Islet precursor cell (in vitro differentiated cells): Measurements from ENCODE around the gene PRDX2.
"Not testable (repeated sequence)": the region's sequence is repeated elsewhere in the genome, so short reads cannot be mapped to it uniquely, and the experiment has no call there.

Experiments used
- DNase-seq: peaks from one replicate; pipeline ENCODE4 v3.0.0-alpha.2; 2018

PRDX2 gene

DNA sequence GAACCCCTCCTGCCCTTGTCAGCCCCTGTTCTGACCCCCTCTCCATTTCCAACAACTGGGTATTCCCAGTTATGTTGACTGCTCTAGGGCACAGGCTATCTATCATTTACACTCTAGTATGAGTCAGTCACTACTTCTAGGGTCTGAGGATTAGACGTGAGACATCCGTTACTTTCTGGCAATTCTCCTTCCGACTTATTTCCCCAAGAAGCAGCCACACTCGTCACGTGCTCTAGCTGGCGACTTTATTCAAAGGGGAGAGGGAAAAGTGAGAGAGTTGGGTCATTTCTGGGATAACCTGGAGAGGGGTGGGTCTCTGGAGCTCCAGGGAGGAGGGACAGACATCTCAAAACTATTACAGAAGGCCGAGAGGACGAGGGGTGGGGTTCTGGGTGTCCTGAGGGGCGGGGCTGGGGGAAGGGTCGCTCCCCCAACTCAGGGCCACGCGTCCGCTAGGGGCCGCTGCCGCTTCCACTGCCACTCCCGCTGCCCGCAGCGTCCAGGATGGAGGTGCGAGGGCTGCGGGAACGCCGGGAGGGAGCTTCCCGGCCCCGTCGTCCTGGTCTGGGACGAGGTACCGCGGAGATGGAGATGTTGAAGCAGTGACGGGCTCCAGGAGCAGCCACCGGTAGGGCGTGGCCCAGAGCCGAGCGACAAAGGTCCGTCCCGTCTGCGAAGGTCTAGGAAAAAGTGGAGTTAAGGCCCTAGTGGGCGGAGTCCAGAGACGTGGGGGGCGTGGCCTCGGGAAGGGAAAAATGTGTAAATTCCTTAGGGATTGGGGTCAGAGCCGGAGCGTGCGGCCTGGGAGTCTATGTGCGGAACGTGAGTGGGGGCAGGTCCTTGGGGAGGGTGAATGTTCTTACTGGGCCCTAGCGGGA, 23.9 kb upstream of the PRDX2 start:
- DNase-seq, result peak; percentile 85

DNA sequence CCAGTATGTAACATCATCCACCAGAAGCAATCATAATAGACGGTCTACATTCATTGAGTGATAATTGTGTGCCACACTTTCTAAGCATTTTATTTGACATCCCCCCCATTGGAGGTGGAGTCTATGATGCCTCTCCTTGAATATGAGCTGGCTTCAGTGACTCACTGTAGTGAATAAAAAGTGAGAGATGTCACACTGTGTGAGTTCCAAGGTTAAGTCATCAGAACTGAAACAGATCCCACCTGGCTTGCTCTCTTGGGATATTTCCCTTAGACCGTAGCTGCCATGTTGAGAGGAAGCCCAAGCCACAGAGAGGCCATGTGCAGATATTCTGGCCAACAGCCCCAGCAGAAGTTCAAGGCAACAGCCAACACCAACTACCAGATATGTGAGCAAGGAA, 20.2 kb upstream of the PRDX2 start:
- no peak for DNase-seq

DNA sequence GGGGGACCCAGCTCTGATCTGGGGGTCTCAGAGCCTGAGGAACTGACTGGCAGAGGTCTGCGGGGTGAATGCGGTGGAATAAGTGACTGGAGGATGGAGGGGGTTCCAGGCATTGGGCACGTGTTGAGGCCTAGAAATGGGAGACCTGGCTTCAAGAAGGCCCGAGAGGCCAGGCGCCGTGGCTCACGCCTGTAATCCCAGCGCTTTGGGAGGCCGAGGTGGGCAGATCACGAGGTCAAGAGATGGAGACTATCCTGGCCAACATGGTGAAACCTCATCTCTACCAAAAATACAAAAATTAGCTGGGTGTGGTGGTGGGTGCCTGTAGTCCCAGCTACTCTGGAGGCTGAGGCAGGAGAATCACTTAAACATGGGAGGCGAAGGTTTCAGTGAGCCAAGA, 16.2 kb upstream of the PRDX2 start:
- not testable (repeated sequence) for DNase-seq

DNA sequence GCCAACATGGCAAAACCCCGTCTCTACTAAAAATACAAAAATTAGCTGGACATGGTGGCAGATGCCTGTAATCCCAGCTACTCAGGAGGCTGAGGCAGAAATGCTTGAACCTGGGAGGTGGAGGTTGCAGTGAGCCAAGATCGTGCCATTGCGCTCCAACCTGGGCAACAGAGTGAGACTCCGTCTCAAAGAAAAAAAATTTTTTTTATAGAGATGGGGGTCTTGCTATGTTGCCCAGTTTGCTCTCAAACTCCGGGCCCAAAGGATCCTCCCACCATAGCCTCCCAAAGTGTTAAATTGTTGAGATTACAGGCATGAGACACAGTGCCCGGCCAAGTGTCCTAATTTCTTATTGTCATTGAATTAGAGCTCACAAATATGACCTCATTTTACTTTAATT, 15.6 kb upstream of the PRDX2 start:
- DNase-seq, result not testable (repeated sequence)

DNA sequence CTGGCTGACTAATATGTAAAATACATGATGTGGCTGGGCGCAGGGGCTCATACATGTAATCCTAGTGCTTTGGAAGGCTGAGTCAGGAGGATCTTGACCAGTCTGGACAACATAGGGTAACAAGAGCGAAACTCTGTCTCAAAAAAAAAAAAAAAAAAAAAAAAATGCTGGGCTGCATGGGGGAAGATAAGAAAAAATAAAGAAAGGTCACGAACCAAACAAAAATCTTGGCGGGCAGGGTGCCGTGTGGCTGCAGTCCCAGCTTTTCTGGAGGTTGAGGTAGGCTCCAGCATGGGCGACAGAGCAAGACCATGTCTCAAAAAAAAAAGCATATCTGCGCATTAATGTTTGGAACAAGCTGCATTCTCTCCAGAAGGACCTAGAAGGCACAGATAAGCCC, 13.5 kb upstream of the PRDX2 start:
- DNase-seq, result no peak

DNA sequence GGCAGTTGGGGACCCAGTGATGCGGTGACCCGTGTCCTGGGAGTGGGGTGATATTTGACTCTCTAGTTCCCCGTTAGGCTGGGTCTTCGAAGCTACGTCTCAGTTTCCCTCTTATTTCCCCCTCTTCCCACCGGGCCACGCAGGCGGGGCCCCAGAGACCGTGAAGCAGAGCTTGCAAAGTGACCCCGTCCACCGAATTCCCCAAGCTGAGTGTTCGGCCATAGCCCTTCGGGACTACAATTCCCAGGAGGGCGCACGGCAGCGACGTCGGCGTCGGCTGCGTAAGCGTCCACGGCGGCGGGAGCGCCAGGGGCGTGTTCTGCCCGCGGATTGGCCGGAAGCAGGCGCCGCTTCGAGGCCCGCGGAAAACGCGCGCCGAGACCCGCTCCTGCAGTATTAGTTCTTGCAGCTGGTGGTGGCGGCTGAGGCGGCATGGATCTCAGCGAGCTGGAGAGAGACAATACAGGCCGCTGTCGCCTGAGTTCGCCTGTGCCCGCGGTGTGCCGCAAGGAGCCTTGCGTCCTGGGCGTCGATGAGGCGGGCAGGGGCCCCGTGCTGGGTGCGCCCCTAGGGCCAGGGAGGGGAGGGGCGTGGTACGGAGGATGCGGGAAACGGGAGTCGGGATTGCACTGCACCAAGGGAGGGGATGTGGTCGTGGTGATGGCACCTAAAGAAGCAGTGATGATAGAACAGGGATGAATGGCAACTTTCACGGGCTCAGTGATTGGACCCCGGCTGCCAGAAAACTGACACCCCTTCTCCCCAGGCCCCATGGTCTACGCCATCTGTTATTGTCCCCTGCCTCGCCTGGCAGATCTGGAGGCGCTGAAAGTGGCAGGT, 4.9 kb upstream of the PRDX2 start, which contains the start of gene RNASEH2A:
Gene RNASEH2A, plus strand, starts transcription at position 343 of the 840 bp plus-strand sequence. Its CDS starts 90 bp downstream, at position 433.
- DNase-seq, result peak; percentile 94

DNA sequence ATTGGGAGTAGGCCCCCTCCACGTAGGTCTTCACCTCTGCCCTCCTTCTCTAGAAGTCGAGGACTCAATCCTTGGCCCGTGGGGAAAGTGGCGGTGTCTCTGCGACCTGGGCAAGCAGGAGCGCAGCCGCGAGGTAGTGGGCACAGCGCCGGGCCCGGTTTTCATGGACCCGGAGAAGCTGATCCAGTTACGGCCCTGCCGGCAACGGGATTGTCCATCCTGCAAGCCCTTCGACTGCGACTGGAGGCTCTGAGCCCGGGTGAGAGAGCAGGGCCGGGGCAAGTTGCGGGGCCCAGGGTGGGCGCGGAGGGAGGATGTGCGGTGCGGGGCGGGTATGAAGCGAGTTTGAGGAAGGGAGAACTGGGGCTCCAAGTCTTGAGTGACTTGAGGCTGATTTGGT, 2.5 kb upstream of the PRDX2 start:
- no peak for DNase-seq

DNA sequence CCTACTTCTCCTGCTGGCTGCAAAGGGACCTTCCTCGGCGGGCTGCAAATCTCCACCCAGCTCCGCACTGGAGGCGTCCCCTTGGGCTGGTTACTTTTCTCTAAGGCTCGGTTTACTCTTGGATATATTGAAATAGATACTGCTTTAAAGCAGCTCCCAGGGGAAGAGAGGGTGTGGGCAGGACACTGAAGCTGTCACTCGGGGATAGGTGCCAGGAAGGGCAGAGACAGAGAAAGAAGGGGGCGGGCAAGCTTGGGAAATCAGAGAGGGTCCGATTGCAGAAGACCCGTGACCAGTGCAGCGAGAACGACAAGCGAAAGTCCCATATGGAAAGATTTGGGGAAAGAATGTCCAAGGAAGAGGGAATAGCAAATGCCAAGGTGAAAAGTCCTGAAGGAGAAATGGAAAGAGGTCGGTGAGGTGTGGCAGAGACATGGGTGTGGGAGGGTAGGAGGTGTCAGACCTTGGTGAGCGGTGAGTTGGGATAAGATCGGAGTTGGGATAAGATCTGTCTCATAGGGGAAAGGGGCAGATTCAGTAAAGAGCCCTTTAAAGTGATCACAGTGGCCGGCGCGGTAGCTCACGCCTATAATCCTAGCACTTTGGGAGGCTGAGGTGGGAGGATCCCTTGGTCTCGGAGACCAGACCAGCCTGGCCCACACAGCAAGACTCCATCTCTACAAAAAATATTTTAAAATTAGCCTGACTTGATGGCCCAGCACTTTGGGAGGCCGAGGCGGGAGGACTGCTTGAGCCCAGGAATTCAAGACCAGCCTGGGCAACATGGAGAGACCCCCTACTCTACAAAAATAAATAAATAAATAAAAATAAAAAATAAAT, 887 bp upstream of the PRDX2 start:
- no peak for DNase-seq

DNA sequence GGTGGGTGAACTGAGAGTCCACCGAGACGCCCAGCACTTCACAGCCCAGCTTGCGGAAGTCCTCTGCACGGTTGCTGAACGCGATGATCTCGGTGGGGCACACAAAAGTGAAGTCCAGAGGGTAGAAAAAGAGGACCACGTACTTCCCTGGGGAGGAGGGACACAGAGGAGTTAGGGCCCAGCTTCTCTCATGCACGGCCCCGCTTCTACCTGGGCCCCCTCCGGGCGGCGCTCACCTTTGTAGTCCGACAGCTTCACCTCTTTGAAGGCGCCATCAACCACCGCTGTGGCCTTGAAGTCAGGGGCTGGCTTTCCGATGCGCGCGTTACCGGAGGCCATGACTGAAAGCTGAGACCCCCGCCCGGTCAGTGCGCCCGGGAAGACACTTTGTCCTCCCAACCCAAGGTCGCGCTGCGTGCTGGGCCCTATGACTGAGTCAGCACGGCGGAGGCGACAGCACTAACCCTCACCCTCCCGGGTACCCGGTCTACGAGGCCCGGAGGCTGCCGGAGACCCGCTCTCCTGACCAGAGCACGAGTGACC, 606 bp downstream of the PRDX2 start:
- DNase-seq, result peak; percentile 62

DNA sequence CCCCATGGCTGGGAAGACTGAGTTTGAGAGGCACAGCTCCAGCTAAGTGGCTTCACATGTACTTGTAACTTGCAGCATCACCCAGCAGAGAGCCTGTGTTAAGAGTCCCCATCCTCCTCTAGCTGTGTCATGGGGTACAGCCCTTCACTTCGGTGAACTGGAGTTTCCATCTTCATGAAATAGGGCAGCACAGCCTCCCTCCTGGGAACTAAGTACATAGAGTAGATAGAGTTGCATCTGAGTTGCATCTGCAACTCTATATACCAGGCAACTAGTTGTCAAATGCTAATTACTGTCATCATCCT, 1.2 kb downstream of the PRDX2 start:
- no peak for DNase-seq

DNA sequence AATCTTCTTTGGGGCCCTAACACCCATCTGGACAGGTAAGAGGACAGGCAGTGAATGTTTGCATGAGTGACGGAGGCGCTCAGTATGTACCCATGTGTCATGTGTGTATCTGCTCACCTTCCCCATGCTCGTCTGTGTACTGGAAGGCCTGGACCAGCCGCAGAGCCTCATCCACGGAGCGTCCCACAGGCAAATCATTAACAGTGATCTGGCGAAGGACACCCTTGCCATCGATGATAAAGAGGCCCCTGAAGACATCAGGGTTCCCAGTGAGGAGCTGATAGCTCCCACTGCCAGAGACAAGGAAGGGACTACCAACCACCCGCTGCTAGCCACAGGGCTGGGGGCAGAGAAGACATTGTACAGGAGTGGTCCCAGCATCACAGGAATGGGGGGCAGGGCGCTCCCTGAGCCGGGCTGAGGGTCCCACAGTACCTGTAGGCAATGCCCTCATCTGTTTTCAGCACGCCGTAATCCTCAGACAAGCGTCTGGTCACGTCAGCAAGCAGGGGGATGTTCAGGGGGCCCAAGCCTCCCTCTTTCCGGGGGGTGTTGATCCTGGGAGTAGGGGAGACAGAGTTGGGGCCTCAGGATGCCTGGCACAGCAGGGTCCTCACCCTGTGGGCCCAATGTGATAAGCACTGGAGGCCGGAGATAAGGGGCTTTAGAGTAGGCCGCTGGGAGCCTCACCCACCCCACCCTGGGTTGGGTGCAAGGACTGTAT, 1.7 kb downstream of the PRDX2 start:
- DNase-seq, result no peak

DNA sequence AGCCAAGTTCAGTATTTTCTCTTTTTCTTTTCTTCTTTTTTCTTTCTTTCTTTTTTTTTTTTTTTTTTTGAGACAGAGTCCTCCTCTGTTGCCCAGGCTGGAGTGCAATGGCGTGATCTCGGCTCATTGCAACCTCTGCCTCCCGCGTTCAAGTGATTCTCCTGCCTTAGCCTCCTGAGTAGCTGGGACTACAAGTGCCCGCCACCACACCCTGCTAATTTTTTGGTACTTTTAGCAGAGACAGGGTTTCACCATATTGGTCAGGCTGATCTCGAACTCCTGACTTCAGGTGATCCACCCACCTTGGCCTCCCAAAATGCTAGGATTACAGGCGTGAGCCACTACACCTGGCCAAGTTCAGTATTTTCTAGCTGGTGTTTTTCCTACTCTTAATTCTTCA, 4.0 kb downstream of the PRDX2 start:
- DNase-seq, result not testable (repeated sequence)

DNA sequence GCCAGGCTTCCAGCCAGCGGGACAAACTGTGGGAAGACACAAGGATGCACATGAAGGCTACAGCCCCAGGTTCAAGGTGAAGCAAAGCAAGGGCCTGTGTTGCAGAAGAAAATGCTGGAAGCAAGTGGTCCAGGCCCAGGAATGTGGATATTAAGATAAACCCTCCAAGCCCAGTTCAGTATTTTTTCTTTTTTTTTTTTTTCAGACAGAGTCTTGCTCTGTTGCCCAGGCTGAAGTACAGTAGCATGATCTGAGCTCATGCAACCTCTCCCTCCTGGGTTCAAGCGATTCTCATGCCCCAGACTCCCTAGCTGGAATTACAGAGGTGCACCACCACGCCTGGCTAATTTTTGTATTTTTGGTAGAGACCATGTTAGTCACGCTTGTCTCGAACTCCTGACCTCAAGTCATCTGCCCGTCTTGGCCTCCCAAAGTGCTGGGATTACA, 4.4 kb downstream of the PRDX2 start:
- DNase-seq, result no peak

DNA sequence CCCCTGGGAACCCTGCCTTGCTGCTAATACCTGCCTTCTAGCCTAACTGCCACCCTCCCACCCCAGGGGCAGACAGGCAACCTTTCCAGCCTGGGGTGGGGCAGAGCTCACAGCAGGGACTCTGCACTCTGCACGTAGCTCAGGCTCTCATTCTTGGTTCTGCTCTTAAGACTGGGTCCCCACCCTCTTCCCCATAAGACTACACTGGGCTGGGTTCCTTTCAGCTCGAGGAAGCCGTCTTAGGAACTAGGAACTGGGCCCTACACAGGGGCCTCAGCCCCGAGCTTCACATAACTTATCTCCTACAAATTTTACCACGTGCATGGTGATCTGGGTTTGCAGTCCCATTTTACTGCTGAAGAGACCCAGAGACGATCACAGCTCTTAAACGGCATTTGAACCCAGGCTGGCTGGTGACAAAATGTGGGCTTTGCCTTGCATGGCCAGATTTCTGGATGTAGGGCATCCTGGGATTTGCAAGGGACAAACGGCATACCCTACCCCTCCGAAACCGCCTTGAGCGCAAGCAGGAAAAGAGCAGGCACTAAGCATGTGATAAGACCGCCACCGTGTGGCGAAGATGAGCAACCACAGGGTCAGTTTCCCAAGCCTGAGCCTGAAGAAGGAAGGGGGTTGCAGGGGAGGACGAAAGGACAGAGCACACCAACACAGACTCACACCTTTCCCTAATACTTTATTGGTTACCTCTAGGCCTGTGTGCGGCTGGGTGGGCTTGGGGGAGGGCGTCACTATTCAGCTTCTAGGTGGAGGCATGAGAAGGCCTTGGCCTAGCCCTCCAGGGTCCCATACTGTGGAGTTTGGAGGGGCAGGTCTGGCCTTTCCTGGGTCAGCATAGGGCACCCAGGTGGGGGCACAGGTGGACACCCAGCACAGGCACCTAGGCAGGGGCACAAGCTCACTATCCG, 5.2 kb downstream of the PRDX2 start:
- DNase-seq, result peak; percentile 89

DNA sequence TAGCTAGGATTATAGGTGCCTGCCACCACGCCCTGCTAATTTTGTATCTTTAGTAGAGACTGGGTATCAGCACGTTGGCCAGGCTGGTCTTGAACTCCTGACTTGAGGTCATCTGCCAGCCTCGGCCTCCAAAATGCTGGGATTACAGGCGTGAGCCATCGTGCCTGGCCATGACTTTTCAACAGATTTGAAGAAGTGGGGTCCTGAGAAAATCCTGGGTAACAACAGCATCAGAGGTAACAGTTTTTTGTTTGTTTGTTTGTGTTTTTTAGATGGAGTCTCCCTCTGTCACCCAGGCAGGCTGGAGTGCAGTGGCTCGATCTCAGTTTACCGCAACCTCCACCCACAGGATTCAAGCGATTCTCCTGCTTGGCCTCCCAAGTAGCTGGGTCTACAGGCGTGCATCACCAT, 6.6 kb downstream of the PRDX2 start:
- DNase-seq, result no peak

DNA sequence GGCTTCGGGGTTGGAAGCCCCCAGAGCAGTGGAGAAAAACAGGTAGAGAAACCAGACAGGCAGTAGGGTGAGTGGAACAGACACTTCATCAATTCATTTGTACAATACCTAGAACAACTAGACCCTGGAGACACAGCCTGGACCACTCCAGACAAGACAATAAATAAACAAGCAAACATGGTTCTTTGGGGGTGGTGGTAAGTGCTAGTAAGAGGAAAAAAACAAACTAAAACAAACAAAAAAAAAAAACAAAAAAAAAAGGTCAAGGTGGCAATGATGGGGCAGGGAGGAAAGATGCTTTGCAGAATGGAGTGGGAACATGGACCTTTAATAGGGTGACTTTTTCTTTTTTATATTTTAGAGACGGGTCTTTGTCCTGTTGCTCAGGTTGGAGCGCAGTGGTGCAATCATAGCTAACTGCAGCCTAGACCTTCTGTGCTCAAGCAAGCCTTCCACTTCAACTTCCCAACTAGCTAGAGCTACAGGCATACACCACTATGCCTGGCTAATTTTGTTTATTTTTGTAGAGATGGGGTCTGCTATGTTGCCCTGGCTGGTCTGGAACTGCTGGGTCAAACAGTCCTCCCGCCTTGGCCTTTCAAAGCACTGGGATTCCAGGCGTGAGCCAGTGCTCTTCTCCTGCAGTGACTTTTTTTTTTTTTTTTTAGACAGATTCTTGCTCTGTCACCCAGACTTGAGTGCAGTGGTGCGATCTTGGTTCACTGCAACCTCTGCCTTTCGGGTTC, 7.2 kb downstream of the PRDX2 start:
- DNase-seq, result no peak

DNA sequence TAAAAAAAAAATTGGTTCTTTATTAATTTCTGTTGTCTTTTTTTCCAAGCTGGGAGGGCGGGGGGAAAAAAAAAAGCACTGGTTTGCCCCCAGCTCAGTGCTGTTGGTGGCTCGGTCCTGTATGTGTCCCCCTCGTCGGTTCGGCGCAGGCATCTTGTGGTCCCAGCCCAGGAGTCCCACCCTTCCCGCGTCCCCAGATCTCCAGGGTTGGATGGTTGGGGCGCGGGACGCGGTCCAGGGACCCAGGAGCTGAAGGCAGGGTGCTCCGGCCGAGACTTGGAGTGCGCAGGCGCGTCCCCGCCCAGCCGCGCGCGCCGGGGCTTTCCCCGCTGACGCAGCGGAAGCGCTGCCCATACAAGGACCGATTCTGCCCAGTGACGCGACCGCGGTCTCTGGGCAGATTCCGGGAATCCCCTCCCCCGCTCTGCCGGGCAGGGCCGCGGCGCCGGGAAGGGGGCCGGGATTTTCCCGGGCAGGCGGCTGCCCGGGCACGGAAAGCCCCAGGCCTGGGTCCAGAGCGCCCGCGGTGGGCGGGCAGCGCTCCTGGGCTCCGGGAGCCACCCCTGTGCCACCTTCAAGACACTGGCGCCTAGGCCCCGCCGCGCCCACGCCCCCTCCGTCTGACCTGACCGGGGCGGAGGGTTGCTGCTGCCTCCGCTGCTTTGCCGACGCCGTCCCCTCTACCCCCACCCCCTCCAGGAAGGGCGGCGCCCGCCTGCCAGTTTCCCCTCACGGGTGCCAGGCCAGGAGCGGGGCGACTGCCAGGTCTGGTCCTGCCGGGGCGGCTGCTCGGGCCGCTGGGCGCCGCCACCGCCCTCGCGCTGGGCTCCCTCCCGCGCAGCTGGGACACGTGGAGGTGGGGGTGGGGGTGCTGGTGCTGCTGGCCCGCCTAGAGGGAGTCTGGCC, 8.1 kb downstream of the PRDX2 start:
- peak; percentile 94 for DNase-seq

DNA sequence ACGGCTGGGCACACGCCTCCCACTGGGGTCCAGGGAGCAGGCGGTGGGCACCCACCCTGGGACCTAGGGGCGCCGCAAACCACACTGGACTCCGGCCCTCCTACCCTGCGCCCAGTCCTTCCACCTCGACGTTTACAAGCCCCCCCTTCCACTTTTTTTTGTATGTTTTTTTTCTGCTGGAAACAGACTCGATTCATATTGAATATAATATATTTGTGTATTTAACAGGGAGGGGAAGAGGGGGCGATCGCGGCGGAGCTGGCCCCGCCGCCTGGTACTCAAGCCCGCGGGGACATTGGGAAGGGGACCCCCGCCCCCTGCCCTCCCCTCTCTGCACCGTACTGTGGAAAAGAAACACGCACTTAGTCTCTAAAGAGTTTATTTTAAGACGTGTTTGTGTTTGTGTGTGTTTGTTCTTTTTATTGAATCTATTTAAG, 8.7 kb downstream of the PRDX2 start:
- DNase-seq, result no peak
